ENCODE measurements around the gene PNPLA7. TPM values are rescaled to one million over a fixed set of nuclear protein-coding genes. Genes with fewer than 3 reads are reported as not detected.
"Not testable (repeated sequence)": the region's sequence is repeated elsewhere in the genome, so short reads cannot be mapped to it uniquely, and the experiment has no call there.

PNPLA7 gene
- total RNA-seq = 0.44 and 0.79 TPM in 2 replicates

DNA sequence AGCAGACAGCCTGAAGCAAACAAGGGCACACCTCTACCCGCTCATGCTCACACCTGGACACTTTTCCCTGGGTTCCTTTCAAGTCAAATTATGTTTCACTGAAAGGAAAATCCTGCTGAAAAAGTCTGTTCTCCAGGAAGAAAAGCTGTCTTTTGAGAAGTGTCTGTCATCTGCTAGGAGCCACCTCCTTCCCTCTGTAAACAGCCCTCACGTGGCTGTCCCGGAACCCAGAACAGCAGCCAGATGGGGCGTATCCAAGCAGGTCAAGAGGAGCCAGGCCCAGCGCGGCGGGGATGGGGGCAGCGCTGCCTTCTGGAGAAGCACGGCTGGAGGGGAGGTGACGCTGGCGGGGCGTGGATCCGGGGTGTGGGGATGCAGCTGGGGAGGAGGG, at the start of gene PNPLA7:
TSS of gene PNPLA7 (minus strand) at position 172 of the 391 bp plus-strand sequence. CDS start 205 bp downstream, outside the sequence.
- peak; percentile 63 to 73 for DNase-seq (ENCODE audit: low read depth in 2 of 2)

DNA sequence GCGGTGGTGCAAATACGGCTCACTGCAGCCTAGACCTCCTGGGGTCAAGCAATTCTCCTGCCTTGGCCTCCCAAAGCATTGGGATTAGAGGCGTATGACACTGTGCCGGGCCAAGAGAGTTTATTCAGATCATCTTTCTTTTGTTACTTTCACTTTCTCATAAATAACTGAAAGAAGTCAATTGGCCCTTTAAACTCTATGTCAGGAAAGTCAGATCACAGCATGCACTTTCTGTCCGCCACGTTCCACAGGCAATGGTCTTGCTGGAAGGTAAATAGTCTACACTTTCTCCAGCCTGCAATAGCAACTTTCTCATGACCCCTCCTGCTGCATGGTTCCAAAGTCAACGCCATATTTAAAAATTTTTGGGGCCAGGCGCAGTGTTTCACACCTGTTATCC, 48.7 kb upstream of the PNPLA7 start:
- DNase-seq (ENCODE audit: low read depth in 2 of 2) = no peak

DNA sequence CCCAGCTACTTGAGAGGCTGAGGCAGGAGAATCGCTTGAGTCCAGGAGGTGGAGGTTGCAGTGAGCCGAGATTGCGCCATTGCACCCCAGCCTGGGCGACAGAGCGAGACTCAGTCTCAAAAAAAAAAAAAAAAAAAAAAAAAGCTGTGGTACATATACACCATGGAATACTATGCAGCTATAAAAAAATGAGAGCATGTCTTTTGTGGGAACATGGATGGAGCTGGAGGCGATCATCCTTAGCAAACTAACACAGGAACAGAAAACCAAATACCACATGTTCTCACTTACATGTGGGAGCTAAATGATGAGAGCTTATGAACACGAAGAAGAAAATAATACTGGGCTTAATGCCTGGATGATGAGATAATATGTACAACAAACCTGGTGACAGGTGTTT, 46.4 kb upstream of the PNPLA7 start:
- not testable (repeated sequence) for DNase-seq (ENCODE audit: low read depth in 2 of 2)

DNA sequence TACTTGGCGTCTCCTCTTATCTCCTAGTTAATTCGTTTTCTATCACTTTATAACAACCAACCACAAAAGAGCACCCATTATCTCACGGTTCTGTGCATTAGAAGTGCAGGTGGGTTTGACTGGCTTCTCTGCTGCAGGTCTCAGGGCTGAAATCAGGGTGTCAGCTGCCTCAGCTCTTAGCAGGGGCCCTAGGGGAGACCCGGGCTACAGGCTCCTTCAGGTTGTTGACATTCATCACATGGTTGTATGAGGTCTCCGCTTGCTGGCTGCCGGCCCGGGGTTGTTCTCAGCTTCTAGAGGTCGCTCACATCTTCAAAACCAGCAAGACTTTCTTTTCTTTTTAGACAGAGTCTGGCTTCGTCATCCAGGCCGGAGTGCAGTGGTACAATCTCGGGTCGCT, 43.0 kb upstream of the PNPLA7 start:
- DNase-seq (ENCODE audit: low read depth in 2 of 2) = no peak

DNA sequence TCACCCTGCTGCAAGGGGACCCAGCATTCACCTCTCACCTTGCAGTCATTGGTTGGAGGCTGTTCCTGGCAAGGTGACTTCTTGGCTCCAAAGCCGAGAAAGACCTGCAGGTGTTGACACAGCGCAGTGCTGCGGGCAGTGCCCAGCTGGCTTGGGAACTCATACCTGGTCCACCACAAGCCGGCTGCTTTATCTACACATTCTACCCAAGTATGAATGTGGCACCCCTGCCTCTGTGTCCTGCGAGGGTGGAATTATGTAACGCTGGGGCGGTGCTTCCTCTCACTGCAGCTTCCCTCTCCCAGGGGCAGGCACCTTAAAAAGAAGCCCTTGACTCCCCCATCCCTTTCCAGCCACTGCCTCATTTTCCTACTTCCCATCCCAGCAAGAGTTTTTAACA, 42.6 kb upstream of the PNPLA7 start:
- no peak for DNase-seq (ENCODE audit: low read depth in 2 of 2)

DNA sequence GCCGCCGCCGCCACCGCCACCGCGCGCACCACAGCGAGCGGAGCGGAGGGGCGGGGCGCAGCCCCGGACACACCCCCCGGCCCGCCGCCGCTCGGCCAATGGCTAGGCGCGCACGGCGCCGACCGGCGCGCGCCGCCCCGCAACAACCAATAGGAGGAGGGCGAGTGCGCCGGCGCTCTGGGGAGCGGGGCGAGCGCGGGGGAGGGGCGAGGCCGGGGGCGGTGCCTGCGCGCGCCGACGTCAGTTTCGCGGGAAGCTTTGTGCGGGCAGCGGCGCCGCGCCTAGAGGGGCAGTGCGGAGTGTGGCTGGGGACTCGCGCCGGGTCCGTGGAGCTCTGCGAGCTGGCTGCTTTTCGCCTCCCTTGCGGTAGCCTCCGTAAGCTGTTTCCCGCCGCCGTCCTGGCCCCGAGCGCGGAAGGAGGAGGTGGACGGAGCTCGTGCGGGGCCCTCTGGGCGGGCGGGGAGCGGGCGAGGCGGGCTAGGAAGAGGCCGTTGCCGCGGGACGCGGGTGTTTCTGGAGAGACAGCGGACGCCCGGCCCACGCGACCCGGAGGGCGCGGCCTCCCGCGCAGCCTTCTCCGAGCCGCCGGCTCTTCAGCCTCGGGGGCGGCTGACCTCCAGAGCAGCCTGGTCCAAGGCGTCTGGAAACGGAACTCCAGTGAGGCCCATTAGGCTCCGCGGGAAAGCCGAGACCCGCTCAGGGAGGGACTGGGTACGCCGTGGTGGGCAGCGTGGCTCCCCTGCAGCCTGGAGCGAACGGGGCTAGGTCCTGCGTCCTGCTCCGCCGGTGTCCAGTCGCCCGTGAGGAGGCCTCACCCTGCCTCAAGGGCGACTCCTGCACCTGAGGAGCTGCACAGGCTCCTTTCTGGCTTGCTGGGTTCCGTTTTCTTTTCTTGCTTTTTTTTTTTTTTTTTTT, 40.5 kb upstream of the PNPLA7 start, which contains the start of gene ZMYND19:
TSS of gene ZMYND19 (minus strand) at position 44 of the 915 bp plus-strand sequence. CDS start 249 bp downstream, outside the sequence.
- DNase-seq (ENCODE audit: low read depth in 2 of 2) = peak; percentile 91 to 94

GRCh38 chr9:137590123-137590468, 39.9 kb upstream of the PNPLA7 start:
- DNase-seq (ENCODE audit: low read depth in 2 of 2) = no peak

DNA sequence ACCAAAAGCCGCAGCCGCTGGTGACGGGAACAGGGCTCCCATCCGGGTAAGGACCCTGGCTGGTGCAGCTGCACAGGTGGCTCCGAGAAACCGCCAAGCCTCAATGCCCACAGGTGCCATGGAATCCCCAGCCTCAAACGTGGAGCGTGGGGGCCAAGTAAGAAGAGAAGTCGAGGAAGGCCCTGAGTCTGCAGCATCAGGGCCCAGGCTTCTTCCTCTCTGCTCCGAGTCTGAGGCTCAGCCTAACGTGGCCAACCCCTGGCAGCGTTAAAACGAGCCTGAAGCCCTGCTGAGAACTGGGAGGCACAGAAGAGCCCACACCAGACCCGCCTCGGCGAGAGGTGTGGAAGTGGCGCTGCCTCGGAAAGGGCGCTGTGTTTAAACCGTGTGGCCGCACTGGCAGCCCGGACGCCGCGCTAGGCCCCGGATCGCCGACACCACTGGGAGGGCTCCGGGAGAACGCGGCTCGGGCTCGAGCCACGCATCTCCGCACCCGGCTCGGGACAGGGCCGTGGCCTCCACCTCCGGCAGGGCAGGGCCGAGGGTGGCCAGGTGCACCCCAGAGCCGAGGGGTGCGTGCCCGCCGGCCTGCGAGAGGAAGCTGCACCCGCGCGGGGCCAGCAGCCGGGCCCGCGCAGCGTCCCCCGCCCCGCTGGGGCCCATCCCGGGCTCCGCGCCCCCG, 39.4 kb upstream of the PNPLA7 start:
- peak; percentile 33 to 44 for DNase-seq (ENCODE audit: low read depth in 2 of 2)

- DNase-seq (ENCODE audit: low read depth in 2 of 2) = no peak
These were observed 38.7 kb upstream of the PNPLA7 start for GRCh38 chr9:137588891-137589290.

- no peak for DNase-seq (ENCODE audit: low read depth in 2 of 2)
These were observed 38.1 kb upstream of the PNPLA7 start for GRCh38 chr9:137588311-137588710.

DNA sequence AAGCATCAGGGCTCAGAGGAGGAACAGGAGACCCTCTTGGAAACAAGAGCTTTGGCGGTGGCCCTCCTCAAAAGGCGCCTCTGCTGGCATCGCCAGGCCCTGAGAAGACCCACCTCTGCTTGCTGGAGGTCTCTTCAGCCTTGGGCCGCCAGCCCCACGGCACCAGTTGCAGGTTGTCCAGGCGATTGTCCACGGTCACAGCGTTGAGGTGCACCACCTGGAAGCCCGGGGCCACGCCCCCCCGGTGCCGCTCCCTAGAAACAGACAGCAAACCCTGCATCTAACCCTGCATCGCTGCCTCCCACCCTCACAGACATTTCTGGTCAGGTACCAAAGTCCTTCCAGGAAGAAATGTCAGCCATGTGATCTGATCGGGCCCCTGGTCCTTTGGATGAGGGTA, 36.7 kb upstream of the PNPLA7 start:
- DNase-seq (ENCODE audit: low read depth in 2 of 2) = no peak

DNA sequence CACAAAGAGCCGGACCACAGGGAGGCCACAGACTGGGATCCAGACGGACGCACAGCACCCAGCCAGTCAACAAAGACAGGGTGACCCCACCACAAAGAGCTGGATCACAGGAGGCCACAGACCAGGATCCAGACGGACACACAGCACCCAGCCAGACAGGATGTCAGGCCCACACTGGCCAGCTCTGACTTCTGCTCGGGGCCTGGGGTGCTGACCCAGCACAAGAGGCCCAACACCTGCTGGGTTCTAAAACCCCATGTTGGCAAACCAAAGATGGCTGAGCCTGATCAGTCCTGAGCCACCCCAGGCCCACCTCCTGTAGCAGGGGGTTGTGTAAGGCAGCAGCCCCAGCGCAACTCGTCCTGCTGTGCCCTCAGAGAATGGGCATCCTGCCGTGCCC, 33.8 kb upstream of the PNPLA7 start:
- DNase-seq (ENCODE audit: low read depth in 2 of 2) = no peak

- DNase-seq (ENCODE audit: low read depth in 2 of 2) = no peak
These were observed 33.1 kb upstream of the PNPLA7 start for GRCh38 chr9:137583347-137583746.

GRCh38 chr9:137582286-137582860, 32.2 kb upstream of the PNPLA7 start:
- peak; percentile 32 to 36 for DNase-seq (ENCODE audit: low read depth in 2 of 2)

GRCh38 chr9:137581361-137582285, 31.4 kb upstream of the PNPLA7 start:
- DNase-seq (ENCODE audit: low read depth in 2 of 2) = no peak

GRCh38 chr9:137580954-137581322, 30.7 kb upstream of the PNPLA7 start:
- DNase-seq (ENCODE audit: low read depth in 2 of 2) = no peak

GRCh38 chr9:137580209-137580953, 30.2 kb upstream of the PNPLA7 start:
- DNase-seq (ENCODE audit: low read depth in 2 of 2) = no peak

DNA sequence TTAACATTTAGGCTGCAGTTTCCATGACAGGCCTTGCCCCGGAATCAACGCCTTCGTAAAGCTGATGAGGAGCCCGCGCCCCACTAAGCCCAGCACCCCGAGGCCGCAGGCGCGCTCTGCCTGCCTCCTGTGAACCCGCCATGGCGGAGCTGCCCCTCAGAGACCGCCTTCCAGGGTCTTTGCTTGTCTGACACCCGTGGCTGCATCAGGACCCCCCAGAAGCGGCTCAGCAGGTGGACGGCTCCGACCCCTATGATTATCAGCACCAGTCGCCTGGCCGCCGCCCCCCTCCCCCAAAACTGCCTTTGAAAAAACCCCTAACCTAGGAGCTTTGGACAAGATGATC, 29.0 kb upstream of the PNPLA7 start:
- no peak for DNase-seq (ENCODE audit: low read depth in 2 of 2)

DNA sequence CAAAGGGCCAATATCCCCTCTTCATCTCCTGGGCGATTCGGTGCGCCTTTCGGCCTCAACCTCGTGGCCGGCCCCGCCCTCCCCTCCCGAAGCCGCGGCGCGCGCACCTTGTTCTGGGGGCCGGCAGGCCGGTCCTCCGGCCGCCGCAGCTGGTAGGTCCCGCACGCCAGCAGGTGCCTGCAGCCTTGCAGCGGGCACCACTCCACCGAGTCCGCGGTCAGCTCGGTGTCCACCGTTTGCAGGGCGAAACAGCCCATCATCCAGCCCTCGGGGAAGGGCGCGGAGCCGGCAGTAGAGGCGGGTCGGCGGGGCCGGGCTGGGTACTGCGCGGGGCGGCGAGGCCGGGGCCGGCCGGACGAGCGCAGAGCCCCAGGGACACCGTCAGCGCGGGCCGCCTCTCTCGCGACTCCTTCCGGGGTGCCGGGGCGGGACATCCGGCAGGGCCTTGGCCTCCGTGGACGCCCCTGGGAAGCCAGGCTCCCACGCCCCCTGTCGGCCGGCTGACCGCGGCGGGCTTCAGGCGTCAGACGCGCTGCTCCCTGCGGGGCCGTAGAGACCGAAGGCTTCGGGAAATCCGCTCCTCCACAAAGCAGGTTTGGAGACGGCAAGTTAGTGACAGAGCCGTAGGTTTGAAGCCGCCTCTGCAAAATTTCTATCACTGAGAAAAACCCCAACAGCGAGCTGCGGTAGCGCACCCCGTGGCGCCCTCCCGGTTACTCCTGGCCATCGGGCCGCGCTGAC, 28.5 kb upstream of the PNPLA7 start, which contains the start of gene DPH7:
TSS of gene DPH7 (minus strand) at position 408 of the 741 bp plus-strand sequence. CDS start at position 260, 148 bp downstream.
- DNase-seq (ENCODE audit: low read depth in 2 of 2) = peak; percentile 94 to 95

Data from lung microvascular endothelial cell (primary cell).